HK-2 (cell line): ENCODE data around the gene KLF16.

Experiments
- DNase-seq: peaks from one replicate; pipeline ENCODE4 v3.0.0-alpha.2; 2018; ENCODE audit not compliant: unreplicated experiment

The KLF16 gene

GRCh38 chr19:1823020-1823419, 40.4 kb downstream of the KLF16 start:
- DNase-seq: no peak

GRCh38 chr19:1822210-1822609, 41.2 kb downstream of the KLF16 start:
- DNase-seq: no peak

GRCh38 chr19:1819341-1820255, 43.8 kb downstream of the KLF16 start:
- DNase-seq: no peak

- DNase-seq: no peak
Observed at GRCh38 chr19:1818549-1819195, 44.7 kb downstream of the KLF16 start.

- DNase-seq: no peak
Observed at GRCh38 chr19:1817553-1818179, 45.7 kb downstream of the KLF16 start.

GRCh38 chr19:1816530-1817298, 46.7 kb downstream of the KLF16 start:
- DNase-seq: no peak

GRCh38 chr19:1815605-1816529, 47.5 kb downstream of the KLF16 start:
- no peak for DNase-seq

- DNase-seq: no peak
Observed at GRCh38 chr19:1814833-1815604, 48.4 kb downstream of the KLF16 start.

GRCh38 chr19:1814391-1814790, 49.0 kb downstream of the KLF16 start:
- DNase-seq: no peak

- no peak for DNase-seq
Observed at GRCh38 chr19:1813192-1814182, 49.9 kb downstream of the KLF16 start.

GRCh38 chr19:1812426-1813191, 50.8 kb downstream of the KLF16 start:
- peak; percentile 98 for DNase-seq

- peak; percentile 96 for DNase-seq
Observed at GRCh38 chr19:1811942-1812425, 51.4 kb downstream of the KLF16 start, which contains the start of gene ATP8B3. TSS of gene ATP8B3 (minus strand) at chr19:1812276. CDS start at chr19:1811736, 540 bp downstream.

GRCh38 chr19:1811472-1811894, 51.9 kb downstream of the KLF16 start:
- DNase-seq: peak; percentile 94

GRCh38 chr19:1810439-1811160, 52.8 kb downstream of the KLF16 start:
- DNase-seq: no peak

GRCh38 chr19:1809678-1810077, 53.7 kb downstream of the KLF16 start:
- DNase-seq: no peak

- DNase-seq: no peak
Observed at GRCh38 chr19:1808395-1808731, 55.0 kb downstream of the KLF16 start.
